Measurements from ENCODE around the gene PFKFB2.

DNA sequence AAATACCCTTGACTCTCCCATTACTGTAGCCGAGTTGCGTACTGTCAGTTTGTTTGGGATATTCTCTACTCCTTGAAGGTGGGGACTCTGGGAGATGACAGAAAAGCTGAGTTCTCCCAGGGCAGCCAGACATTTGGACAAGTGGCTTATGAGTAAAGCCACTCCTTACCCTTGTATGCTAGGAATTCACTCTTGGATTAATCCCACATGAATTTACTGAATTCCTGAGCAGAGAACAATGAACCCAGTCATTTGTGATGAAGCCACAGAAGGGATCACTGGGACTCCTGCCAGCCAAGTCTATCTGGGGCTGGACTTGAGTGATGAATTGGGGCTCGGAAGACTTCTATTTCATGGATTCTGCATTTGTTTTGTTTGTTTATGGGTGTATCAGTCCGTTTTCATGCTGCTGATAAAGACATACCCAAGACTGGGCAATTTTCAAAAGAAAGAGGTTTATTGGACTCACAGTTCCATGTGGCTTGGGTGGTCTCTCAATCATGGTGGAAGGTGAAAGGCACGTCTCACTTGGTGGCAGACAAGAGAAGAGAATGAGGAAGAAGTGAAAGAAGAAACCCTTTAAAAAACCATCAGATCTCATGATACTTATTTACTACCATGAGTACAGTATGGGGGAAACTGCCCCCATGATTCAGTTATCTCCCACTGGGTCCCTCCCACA is 45.6 kb upstream of the PFKFB2 start:
- TF ChIP-seq, protein P1, sequence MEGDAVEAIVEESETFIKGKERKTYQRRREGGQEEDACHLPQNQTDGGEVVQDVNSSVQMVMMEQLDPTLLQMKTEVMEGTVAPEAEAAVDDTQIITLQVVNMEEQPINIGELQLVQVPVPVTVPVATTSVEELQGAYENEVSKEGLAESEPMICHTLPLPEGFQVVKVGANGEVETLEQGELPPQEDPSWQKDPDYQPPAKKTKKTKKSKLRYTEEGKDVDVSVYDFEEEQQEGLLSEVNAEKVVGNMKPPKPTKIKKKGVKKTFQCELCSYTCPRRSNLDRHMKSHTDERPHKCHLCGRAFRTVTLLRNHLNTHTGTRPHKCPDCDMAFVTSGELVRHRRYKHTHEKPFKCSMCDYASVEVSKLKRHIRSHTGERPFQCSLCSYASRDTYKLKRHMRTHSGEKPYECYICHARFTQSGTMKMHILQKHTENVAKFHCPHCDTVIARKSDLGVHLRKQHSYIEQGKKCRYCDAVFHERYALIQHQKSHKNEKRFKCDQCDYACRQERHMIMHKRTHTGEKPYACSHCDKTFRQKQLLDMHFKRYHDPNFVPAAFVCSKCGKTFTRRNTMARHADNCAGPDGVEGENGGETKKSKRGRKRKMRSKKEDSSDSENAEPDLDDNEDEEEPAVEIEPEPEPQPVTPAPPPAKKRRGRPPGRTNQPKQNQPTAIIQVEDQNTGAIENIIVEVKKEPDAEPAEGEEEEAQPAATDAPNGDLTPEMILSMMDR (IDR thresholded peaks at IDR 0.05; ENCODE audit: low read depth, low read length, missing input control): no peak
- TF ChIP-seq ZBTB33 (IDR thresholded peaks at IDR 0.05) (no peak), YY1 (IDR thresholded peaks at IDR 0.05) (no peak), EGR1 (IDR thresholded peaks at IDR 0.05; ENCODE audit: low read depth in 2 of 2) (no peak)
